Astrocyte (in vitro differentiated cells and primary cell): ENCODE results near the gene CDC42EP4.

Experiments used
- EZH2 ChIP-seq: IDR thresholded peaks from 2 replicates; pipeline ENCODE4 v1.6.1; 2012; ENCODE audit warnings: mild to moderate bottlenecking, low read length, inconsistent platforms; ENCODE audit not compliant: insufficient read depth
- TF ChIP-seq, protein P1 (sequence below): IDR thresholded peaks from 2 replicates; pipeline ENCODE4 v1.5.1; 2011; ENCODE audit warnings: low read depth, mild to moderate bottlenecking, inconsistent platforms, low read length, moderate library complexity; ENCODE audit not compliant: insufficient read depth

GRCh38 chr17:73240561-73240960 lies 71.2 kb downstream of the CDC42EP4 start:
- TF ChIP-seq, protein P1, sequence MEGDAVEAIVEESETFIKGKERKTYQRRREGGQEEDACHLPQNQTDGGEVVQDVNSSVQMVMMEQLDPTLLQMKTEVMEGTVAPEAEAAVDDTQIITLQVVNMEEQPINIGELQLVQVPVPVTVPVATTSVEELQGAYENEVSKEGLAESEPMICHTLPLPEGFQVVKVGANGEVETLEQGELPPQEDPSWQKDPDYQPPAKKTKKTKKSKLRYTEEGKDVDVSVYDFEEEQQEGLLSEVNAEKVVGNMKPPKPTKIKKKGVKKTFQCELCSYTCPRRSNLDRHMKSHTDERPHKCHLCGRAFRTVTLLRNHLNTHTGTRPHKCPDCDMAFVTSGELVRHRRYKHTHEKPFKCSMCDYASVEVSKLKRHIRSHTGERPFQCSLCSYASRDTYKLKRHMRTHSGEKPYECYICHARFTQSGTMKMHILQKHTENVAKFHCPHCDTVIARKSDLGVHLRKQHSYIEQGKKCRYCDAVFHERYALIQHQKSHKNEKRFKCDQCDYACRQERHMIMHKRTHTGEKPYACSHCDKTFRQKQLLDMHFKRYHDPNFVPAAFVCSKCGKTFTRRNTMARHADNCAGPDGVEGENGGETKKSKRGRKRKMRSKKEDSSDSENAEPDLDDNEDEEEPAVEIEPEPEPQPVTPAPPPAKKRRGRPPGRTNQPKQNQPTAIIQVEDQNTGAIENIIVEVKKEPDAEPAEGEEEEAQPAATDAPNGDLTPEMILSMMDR: no peak
- no peak for TF ChIP-seq EZH2
